Kidney (tissue), 14 donors: ENCODE data around the gene CTSA. TPM values are rescaled to one million over a fixed set of nuclear protein-coding genes. Genes with fewer than 3 reads are reported as not detected.
A peak's percentile ranks its signal among the peaks of the same experiment; 100 is the strongest.

Source experiments
- DNase-seq, 5 donors: peaks; one replicate each; pipeline ENCODE4 v3.0.0-alpha.2; 2013 to 2020
- FAIRE-seq: peaks from 2 replicates; lab custom pipeline; 2012; peaks lifted over from hg19 to GRCh38; lab: Jason Lieb, UNC
- H3K27ac ChIP-seq, 2 donors: one replicate each; pipeline ENCODE4 v1.7.0; 2013; ENCODE audit warnings: low read depth in 2 of 2, low read length in 2 of 2, inconsistent platforms in 1 of 2
- H3K27me3 ChIP-seq: one replicate; pipeline ENCODE4 v1.7.1; 2013; ENCODE audit warnings: low read length, inconsistent platforms; ENCODE audit not compliant: control insufficient read depth, insufficient read depth
- H3K36me3 ChIP-seq, 3 donors: one replicate each; pipeline versions ENCODE4 v1.7.0 to v1.7.1; 2013; ENCODE audit warnings: low read length in 3 of 3, control low read depth in 1 of 3, inconsistent platforms in 1 of 3; ENCODE audit not compliant: insufficient read depth in 3 of 3, control insufficient read depth in 2 of 3
- H3K4me1 ChIP-seq, 3 donors: one replicate each; pipeline versions ENCODE4 v1.7.0 to v1.7.1; 2013; ENCODE audit warnings: low read length in 3 of 3, inconsistent platforms in 1 of 3, low read depth in 1 of 3; ENCODE audit not compliant: control insufficient read depth in 2 of 3, insufficient read depth in 2 of 3
- H3K4me3 ChIP-seq, 3 donors: one replicate each; pipeline versions ENCODE4 v1.7.0 to v1.8.1; 2013; ENCODE audit warnings: low read length in 3 of 3, control low read depth in 1 of 3, inconsistent platforms in 1 of 3
- H3K9ac ChIP-seq, 3 donors: one replicate each; pipeline versions ENCODE4 v1.7.0 to v1.7.1; 2013; ENCODE audit warnings: low read length in 3 of 3, control low read depth in 1 of 3, inconsistent platforms in 1 of 3
- H3K9me3 ChIP-seq, 3 donors: one replicate each; pipeline versions ENCODE4 v1.7.0 to v1.7.1; 2013; ENCODE audit warnings: low read length in 3 of 3, control low read depth in 1 of 3, inconsistent platforms in 1 of 3; ENCODE audit not compliant: control insufficient read depth in 2 of 3, insufficient read depth in 1 of 3
- CTCF ChIP-seq: IDR thresholded peaks from 3 replicates; pipeline ENCODE4 v1.5.1; 2012; ENCODE audit warnings: mild to moderate bottlenecking, moderate library complexity, borderline replicate concordance; ENCODE audit not compliant: insufficient read depth; ENCODE audit errors: extremely low read depth
- intact Hi-C: fragments of 100-400 bp; cut with DNase I; formaldehyde crosslinking; loops from one replicate; pipeline ENCODE4 v1.11.1; 2022
- polyA plus RNA-seq: library from polyadenylated mRNA; stranded (reverse); fragments of 350-450 nt; fragmentation: Illumina TruSeq; extraction: RNeasy Lipid Tissue Mini Kit (QIAGEN cat#74804); gene quantifications from one replicate; pipeline ENCODE4 v1.2.3, GENCODE V29; 2014; ENCODE audit warnings: low read depth, low replicate concordance; ENCODE audit not compliant: insufficient read depth
- total RNA-seq: library from RNA; stranded (reverse); fragmentation: NEBNext Ultra II Directional; extraction: Animal tissue kit (Norgen Biotek cat#: 25700); gene quantifications from one replicate; pipeline ENCODE4 v1.2.1, GENCODE V29; 2021
- donor health status: control.
- donor health status: control.
- donor health status: control.
- donor health status: control.
- donor health status: control.
- donor health status: DM: yes; HTN: yes; CAD: no.
- donor health status: Normal renal cell carcinoma (clear cell type).

CTSA gene
- total and polyA plus RNA-seq, 2 donors from 2014 or later: 180 to 408 TPM

- intact Hi-C loops: no loop called here
- H3K27ac ChIP-seq: peak overlapping the region; percentile 80 to 89
- DNase-seq: peak; percentile 98 to 99 (median 99)
- no peak for TF ChIP-seq CTCF
- peaks cover 0 to 8% (median 0%) of the 10 kb centered on the region in 3 donors for H3K4me1 ChIP-seq
- H3K27me3 ChIP-seq: no peaks in the 10 kb centered on the region
- H3K4me3 ChIP-seq: peak overlapping the region; percentile 62 to 70 (median 67)
- no peaks in the 10 kb centered on the region for H3K9me3 ChIP-seq
- peak overlapping the region; percentile 29 to 57 (median 55) for H3K9ac ChIP-seq
- H3K36me3 ChIP-seq: no peaks in the 10 kb centered on the region
- peak; percentile 54 for FAIRE-seq
Observed at GRCh38 chr20:45910670-45911485, 19.7 kb downstream of the CTSA start.

GRCh38 chr20:45911486-45912343 lies 20.6 kb downstream of the CTSA start, which contains the start of gene PLTP:
TSS of gene PLTP (minus strand) at chr20:45912155. CDS start at chr20:45911452, 703 bp downstream.
- H3K36me3 ChIP-seq: no peaks in the 10 kb centered on the region
- peaks cover 0 to 8% (median 0%) of the 10 kb centered on the region in 3 donors for H3K4me1 ChIP-seq
- H3K27ac ChIP-seq: peak within 1 kb of the TSS; percentile 80 to 89
- intact Hi-C loops: no loop called here
- peak within 1 kb of the TSS; percentile 29 to 57 (median 55) for H3K9ac ChIP-seq
- no peaks in the 10 kb centered on the region for H3K27me3 ChIP-seq
- H3K9me3 ChIP-seq: no peaks in the 10 kb centered on the region
- DNase-seq (peak; percentile 80 to 95 (median 91)), FAIRE-seq (no peak)
- TF ChIP-seq CTCF: no peak
- H3K4me3 ChIP-seq: peak within 1 kb of the TSS; percentile 62 to 70 (median 67)

GRCh38 chr20:45912344-45912682 lies 21.2 kb downstream of the CTSA start:
- Histone ChIP-seq H3K27ac (no peak overlapping the region), H3K9ac (no peak overlapping the region), H3K4me1 (peaks cover 0 to 8% (median 0%) of the 10 kb centered on the region in 3 donors), H3K27me3 (no peaks in the 10 kb centered on the region), H3K36me3 (no peaks in the 10 kb centered on the region), H3K9me3 (no peaks in the 10 kb centered on the region), H3K4me3 (peak overlapping the region in 2 of 3 donors; percentile 33 to 67)
- FAIRE-seq: no peak
- TF ChIP-seq CTCF: no peak
- intact Hi-C loops: no loop called here
- no peak for DNase-seq
